ENCODE measurements around the gene RXRA. TPM values are rescaled to one million over a fixed set of nuclear protein-coding genes. Genes with fewer than 3 reads are reported as not detected.
A peak's percentile ranks its signal among the peaks of the same experiment; 100 is the strongest.

RXRA gene
- total RNA-seq, 1 donor from 2014 or later: 173 TPM

DNA sequence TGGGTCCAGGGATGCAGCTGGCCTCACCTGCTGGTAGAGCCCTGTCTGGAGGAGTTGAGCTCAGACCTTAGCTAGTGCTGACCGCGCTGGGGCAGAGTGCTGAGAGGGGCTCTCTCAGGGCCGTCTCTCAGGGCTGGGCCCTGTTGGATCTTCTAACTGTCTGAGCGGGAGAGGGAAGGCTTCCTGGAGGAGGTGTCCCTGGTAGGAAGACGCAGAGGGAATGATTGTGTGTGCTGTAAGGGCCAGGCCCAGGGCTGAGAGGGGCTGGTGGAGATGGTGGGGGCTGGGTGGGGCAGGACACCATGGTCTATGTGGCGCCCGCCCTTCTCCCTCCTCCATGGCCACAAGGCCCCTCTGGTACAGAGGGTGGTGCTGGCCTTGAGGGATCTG lies 55.0 kb downstream of the RXRA start:
- no peak for DNase-seq (ENCODE audit: low spot score)

DNA sequence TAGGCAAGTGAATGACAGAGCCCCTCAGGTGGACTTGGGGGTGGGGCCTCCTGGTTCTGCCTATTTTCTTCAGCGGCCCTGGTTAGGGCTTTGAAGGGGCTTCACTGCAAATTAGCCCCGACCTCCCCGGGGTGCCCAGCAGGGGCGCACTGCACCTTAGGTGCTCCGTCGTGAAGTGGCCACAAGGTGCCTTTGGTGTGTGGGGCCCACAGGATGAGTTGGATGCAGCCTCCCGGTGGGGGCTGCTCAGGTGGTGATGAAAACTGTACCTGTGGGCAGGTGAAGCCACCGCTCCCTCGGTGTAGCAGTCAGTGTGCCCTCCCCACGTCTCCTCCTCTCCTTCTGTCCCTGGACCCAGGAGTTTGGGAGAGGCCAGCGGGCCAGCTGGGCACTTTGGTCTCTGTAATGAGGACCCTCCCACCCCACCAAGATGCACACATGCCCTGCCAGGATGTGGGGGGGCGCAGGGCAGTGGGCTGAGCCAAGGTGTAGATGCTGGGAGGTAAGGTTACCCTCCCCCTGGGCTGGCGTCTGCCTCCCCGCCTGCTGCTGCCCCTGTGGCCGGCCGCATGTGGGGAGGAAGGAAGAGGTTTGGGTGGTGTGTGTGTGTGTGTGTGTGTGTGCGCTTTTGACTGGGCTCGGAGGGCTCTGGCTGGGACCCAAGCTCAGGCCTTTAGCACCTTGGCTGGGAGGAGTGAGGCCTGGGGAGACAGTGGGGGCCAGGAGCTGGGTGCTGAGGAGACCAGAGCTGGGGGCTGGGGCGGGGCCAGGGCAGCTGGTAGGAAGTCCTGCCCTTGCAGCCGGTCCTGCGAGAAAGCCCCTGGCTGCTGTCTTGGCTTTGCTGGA lies 55.6 kb downstream of the RXRA start:
- DNase-seq (ENCODE audit: low spot score): peak; percentile 78

DNA sequence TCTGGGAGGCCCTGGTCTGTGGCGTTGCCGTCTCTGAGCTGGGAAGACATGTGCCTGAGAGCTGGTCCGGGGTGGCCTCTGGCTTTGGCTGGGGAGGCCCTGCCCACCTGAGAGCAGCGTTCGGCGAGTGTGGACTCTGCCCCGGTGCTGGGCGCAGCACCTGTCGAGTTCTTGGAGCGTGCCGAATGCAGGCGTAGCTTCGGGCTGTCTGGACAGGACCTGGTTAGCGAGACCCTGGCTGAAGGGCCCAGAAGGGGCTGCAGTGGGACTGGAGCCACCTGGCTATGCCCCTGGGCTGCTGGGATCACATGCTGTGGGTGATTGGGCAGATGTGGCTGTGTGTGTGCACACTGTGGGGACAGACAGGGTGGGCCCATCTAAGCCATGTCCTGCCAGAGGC lies 56.5 kb downstream of the RXRA start:
- no peak for DNase-seq (ENCODE audit: low spot score)

DNA sequence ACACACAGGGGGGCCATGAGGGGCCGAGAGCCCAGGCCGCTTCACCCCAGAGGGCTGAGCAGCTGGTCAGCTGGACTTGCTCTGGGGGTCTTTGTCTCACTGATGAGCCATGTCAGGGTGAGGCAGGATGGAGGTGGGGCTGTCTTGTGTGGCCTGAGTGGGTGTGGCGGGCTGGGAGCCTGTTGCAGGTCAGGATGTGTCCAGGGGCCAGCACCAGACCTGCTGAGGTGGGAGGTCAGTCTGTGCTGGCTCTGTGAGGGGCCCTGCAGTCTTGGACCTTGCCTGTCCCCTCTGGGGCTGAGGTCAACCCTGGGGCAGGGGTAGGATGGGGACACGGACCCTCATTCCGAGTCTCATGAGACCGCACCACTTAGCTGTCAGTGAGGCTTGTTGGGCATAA lies 56.9 kb downstream of the RXRA start:
- no peak for DNase-seq (ENCODE audit: low spot score)

DNA sequence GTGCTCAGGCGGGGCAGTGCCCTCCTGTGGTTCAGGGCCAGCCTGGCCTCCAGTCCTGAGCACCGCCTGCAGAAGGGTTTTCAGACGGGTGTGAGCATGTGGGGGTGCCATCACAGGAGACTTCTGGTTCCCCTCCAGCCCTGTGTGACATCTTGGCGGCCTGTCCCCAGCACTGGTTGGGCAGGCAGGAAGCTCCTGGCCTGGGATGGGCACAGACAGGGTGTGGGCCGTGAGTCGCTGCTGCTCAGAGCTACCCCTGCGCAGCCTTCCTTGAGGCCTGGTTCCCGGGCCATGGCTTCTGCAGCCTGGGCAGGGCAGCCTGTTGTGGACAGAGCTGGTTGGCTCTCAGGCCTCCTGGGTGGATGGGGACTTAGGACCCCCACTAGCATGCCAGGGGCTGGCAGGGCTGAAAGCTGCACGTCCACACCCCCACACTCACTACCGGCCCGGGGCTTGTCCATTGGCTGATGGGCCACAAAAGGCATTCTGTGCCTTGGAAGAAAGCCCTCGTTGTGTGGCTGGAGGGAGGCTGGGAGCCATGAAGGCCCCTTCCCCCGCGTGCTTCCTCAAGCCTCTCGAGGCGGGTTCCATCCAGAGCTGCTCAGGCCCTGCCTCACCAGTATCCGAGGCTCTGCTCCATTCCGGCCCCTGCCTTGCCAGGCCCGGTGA lies 58.7 kb downstream of the RXRA start:
- DNase-seq (ENCODE audit: low spot score): no peak

DNA sequence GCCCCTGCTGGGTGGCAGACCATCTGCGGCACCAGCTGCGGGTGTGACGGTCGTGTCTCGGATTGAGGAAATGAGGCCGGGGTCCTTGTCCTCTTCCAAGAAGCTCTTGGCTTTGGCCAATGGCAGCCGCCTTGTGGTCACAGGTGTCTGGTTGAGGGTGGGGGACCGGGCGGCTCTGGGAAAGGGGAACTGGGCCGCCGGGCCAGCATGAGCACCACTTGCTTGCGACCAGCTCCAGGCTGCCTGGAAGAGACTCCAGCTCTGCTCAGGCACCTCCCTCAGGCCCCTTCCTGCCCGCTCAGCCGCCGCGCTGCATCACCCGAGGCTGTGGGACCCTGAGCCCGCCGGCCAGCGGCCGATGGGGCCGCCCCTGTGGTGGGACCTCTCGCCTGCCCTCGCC lies 59.7 kb downstream of the RXRA start:
- no peak for DNase-seq (ENCODE audit: low spot score)

DNA sequence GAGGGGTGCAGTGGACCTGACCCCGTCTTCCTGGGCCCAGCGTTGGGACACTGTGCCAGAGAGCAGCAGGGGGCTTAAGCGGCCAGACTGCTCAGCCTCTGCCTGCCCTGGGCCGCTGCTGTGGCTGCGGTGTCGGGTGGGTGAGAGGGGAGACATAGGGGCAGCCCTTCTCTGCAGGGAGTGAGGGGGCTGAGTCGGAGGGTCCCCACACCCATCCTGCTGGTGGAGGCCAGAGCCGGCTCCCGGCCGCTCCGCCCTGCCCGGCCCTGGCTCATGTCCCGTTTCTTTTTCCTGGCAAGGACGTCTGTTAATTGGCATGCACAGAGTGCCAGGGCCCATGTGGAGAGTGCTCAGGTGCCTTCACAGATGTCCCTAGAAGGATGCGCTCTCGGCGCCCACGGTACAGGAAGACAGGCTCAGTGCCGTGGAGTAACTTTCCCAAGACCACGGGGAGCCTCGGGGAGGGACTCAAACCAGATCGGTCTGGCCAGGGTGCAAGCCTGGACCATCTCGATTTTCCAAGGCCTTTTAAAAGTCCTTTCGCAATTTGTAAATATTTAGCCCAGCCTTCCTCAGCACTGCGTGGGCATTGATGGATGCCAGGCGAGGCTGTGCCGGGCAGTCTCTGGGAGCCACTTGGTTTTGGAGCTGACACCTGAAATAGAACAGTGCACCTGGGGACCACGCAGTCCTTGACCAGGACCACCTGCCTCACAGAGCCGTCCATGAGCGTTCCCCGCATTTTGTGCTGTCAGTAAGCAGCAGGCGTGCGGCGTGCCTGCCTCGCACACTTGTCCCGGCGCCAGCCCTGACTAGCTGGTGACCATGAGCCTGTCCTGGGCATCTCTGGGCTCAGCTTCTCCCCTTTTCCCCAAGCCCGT lies 60.9 kb downstream of the RXRA start:
- DNase-seq (ENCODE audit: low spot score): peak; percentile 79

DNA sequence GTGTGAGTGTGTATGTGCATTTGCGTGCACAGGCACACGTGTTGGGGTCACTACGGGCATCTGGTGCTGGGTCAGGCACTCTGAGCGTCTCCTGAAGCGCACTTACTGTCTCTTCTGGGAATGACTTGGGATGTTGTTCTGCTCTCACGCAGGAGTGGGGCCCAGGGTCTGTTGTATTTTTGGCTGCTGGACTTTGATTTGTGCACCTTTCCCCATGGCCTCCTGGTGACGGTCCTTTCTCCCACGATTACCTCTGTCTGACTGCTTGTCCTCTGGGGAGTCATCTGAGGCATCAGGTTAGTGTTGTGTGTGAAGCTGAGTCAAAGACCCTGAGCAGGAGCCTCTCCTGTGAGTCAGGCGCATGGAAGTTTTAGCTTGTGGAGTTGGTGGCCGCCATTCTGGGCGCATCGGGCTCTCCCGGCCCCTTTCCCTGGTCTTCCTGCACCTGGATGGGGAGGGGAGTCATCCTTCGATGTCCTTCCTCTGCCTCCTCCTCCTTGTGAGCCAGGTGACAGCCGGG lies 62.1 kb downstream of the RXRA start:
- DNase-seq (ENCODE audit: low spot score): no peak

DNA sequence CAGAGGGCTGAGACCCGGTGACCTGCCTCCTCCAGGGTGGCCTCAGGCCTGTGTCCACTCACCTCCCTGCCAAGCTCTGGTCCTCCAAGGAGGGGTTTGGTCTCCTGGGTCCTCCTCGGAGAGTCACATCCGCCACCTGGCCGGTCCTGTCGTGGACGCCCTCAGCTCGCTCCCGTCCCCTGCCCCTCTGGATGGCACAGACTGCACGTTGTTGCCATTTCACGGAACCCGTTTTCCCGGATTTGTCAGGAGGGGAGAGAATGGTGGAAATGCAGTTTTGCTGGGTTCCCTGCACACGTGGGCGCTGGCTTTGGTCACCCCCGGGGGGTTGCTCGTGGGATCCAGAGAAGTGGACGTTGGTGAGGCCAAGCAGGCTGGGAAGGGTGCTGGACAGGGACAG lies 62.7 kb downstream of the RXRA start:
- no peak for DNase-seq (ENCODE audit: low spot score)

DNA sequence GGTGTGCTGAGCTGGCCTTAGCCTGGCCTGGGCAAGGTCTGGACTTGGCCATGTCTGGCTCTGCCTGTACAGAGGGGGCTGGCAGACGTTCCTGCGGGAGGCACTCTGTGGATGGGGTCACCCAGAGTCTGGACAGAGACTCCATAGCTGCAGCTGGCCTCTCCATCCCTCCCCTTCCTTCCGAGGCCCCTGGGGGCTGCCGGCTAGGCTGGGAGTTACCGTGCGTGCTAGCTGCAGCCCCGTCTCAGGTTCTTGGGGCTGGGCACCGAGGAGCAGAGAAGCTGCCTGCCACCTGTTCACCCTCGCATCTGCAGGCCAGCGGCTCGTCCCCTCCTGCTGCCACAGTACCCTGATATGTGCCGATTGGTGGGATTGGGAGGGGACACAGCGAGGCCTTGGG lies 63.4 kb downstream of the RXRA start:
- no peak for DNase-seq (ENCODE audit: low spot score)

DNA sequence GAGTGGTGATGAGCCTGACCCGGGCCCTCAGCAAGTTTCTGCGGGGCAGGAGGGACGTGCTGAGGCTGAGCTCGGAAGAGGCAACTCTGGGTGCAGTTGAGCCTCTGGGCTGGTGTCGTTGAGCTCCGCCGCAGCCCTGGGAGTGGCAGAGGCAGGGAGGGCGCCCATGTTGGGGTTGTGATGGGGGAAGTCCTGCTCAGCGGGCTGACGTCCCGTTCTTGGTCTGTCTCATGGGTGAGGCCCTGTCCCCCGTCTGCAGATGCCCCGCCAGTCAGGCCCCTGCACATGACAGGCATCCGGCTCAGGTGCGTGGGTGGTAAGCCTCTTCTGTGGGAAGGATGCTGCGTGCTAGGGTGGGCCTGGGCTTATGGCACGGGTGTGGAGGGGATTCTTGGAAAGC lies 64.3 kb downstream of the RXRA start:
- DNase-seq (ENCODE audit: low spot score): no peak

DNA sequence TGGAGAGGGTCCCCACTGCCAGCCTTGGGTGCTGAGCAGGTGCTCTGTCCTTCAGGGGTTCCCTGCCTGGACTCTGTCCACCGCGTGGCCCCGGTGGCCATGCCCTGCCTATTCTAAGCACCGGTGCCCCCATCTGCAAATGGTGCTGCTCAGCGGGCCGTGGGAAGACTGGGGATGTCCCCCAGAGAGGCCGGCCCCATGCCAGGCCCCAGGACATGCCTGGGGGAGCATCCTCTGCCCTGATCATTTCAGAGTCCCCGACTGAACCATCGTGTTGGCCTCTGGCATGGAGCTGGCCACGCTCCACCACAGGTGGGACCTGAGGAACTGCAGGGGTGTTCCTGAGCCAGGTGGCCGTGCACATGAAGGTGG lies 64.7 kb downstream of the RXRA start:
- no peak for DNase-seq (ENCODE audit: low spot score)

DNA sequence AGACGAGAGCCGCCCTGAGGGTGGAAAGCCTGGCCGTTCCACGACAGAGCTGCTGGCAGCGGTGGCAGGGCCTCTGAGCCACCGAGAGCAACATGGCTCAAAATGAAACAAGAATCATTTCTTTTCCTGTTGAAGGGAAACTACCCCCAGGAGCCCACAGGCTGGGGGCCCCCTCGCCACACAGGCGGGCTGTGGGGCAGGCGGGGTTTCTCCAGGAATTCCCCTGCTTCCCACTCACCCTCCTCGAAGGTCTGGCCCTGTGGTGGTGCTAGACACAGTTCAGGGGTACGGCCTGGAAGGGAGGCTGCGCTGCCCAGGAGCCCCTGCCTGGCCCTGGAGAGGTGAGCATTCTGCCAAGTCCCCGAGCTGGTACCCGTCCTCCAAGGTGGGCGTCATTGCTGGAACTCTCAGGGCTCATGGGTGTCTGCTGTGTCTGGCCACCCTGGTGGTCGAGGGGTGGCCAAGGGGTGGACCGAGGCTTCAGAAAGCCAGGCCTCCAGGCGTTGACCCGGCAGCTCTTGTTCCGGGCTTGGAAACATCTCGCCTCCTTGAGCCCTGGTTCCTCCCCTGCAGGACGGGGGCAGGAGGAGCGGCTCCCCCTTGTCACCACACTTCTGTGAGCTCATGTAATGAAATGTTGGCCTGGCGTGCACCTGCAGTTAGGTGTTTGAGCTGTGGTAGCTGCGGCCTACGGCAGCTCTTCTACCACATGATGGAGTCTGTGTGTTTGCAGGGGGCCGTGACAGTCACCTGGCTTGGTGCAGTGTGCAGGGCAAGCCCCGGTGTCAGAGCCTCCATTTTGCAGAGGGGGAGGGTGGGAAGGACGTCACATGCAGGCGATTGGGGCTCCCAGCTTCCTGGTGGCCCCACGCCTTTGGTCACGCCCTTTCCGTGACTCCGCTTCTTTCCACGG lies 65.3 kb downstream of the RXRA start:
- DNase-seq (ENCODE audit: low spot score): no peak

DNA sequence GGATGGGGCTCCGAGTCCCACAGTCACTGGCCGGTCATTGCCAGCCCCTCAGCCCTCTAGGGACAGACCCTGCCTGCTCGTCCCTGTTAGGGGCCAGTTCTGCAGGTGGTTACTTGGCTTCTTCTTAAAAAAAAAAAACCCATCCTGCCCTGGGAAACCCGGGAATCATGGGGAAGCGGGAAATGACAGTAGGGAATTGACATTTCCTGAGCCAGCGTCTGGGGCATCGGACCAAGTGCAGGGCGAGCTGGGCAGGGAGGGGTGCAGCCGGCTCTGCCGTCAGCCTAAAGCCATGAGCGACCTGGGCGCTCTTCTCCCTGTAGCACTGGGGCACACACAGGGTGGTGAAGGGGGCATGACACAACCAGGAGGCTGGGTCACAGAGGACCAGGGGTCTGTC lies 66.6 kb downstream of the RXRA start:
- no peak for DNase-seq (ENCODE audit: low spot score)

DNA sequence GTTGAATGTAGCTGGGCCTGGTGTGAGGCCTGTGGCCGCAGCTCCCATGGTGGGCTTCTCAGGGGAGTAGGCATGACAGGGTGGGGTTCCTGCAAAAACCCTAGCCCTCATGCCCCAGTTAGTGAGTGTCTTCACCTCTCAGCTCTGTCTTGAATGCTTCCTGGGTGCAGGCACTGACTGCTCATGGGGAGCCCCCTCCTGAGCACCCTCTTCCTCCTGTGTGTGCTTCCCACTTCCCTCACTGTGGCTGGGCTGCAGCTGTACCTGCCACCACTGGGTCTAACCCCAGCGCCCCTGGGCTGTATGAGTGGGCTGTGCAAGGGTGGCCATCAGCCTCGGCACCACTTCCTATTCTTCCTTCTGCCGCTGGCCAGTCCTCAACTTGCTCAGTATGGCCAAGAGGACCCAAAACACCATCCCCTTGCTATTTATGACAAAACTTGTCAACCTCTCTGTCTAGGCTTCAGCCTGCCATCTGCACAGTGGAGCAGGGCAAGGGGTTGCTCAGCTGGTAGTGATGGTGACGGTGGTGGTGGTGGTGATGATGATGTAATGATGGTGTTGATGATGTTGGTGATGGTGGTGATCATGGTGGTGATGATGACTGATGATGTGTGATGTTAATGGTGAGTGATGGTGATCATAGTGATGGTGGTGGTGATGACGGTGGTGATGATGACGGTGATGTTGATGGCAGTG lies 67.5 kb downstream of the RXRA start:
- DNase-seq (ENCODE audit: low spot score): no peak

DNA sequence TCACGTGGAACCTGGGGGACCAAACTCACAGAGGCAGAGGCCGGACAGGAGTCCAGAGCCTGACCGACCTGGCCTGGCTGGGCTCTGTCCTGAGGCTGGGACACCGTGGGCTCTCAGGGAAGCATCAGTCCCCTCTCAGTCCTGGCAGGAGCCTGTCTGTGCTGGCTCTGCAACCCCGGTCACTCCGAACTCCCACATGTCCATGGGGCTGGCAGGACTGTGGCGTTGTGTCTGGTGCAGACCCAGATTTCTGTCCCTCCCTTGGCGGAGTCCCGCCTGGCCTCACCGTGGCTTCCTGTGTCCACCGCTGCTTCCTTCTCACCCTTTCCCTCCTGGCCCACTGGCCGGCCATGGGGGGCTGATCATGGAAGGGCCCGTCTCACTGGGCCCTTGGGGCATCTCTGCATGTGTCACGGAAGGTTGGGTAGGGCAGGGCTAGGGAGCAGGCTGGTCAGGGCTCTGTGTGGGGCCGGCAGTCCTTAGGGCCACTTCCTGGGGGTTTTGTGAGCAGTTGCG lies 68.8 kb downstream of the RXRA start:
- no peak for DNase-seq (ENCODE audit: low spot score)

DNA sequence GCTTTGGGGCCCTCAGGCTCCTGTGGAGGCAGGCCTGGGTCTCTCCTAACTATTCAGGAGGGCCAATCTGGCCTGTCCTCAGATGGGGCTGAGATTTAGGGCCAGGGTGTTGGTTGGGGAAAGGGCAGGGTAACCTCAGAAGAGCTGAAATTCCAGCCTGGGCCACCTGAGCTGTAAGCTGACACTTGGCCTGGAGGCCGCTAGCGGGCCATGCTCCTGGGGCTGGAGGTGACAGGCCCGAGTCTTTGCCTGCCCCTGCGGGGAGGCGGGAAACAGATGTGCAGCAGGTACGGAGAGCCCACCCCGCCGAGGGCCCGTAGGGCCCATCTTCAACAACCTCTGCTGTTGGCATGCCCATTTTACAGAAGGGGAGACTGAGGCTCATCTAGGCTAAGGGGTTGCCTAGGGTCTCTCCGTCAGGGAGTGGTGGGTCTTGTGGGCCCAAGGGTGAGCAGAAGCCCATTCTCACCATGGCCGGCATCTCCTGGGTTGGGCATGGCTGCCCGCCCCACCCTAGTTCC lies 69.5 kb downstream of the RXRA start:
- no peak for DNase-seq (ENCODE audit: low spot score)

DNA sequence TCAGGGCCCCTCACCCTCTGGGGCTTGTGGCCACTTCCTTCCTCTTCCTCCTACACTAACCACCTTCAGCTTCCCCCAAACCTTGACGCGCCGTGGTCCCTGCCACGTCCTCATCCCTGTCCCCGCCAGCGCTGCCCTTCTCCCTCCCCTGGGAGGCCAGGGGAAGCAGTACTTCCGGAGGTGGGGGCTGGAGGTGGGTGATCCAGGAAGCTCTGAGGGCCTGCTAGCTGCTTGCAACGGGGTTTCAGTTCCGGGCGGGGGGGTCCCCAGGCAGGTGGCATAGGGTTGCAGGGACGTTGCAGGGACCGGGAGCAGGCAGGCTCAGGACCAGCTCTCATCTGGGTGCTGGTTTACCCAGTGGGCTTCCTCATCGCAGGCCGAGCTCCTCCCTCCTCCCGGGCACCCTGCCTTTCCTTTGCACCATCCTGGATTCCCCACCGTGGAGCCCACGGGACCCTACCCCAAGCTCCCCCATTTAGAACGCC lies 70.0 kb downstream of the RXRA start:
- DNase-seq (ENCODE audit: low spot score): no peak

DNA sequence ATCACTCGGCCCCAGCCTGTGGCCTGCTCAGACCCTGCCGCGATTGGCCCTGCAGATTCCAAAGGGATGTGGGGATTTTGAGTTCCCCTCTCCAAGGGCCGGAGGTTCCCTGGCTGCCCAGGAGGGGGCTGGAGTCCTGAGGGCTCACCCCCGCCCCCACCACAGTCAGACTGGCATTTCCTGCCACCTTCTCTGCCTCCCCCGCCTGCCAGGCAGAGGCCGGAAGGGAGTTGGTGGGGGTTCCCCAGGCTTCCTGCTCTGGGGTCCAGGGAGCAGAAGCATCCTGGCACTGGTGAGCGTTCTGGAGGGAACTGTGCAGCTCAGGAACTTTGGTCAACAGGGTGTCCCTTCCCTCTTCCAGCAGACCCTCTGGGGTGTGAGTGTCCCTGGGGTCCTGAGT lies 70.6 kb downstream of the RXRA start:
- no peak for DNase-seq (ENCODE audit: low spot score)

DNA sequence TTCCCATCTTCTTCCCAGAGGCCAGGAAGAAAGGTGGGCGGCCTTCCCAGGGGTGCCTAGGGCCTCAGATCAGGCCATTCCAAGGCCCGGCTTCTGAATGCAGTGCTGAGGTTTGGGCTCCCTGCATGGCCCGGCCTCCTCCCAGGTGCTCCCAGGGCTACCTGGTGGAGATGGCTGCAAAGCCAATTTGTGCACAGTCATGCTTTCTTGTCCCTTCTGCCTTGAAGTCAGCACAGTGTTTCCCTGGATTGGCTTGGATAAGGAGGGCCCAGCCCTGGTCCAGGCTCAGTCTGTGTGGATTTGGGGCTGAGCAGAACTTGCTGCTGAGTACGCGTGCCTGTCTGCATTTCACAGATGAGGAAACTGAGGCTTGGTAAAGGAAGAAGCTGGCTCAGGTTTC lies 72.5 kb downstream of the RXRA start:
- no peak for DNase-seq (ENCODE audit: low spot score)
